Stomach (tissue), 4 donors: ENCODE measurements around the gene IPPK.

Source experiments
- EP300 ChIP-seq: sonication (generic); formaldehyde crosslinking; IDR thresholded peaks from one replicate; pipeline ENCODE4 v1.6.1; 2017; ENCODE audit warnings: antibody characterized with exemption
- POLR2A ChIP-seq, 4 donors: fragments of 450-650 bp; IDR thresholded peaks; one replicate each; pipeline ENCODE4 v1.6.1; 2016; ENCODE audit warnings: antibody characterized with exemption in 4 of 4, control low read depth in 2 of 4, mild to moderate bottlenecking in 1 of 4, moderate library complexity in 1 of 4
- POLR2AphosphoS5 ChIP-seq, 3 donors: sonication (generic); formaldehyde crosslinking; IDR thresholded peaks; one replicate each; pipeline ENCODE4 v1.6.1; 2016; ENCODE audit warnings: antibody characterized with exemption in 3 of 3
- TF ChIP-seq, protein P1 (sequence below), 7 experiments: fragments of 450-650 bp in 4 of 7; fragments of 200-600 bp in 3 of 7; sonication (generic) in 3 of 7; IDR thresholded peaks; one replicate each; pipeline ENCODE4 v1.5.1; 2016 to 2019; ENCODE audit warnings: antibody characterized with exemption in 7 of 7, control low read depth in 2 of 7, mild to moderate bottlenecking in 1 of 7

DNA sequence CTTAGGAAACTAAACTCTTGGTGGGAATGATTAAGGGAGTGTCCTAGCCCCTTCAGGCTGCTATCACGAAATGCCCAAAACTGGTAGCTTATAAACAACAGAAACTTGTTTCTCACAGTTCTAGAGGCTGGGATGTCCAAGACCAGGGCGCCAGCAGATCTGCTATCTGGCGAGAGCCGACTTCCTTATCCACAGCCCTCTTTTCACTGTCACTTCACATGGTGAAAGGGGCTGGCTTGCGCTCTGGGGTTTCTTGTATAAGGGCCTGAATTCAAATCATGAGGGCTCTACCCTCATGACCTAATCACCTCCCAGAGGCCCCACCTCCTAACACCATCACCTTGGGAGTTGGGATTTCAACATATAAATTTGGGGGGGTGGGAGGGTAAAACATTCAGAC lies 49.1 kb downstream of the IPPK start:
- TF ChIP-seq, protein P1, sequence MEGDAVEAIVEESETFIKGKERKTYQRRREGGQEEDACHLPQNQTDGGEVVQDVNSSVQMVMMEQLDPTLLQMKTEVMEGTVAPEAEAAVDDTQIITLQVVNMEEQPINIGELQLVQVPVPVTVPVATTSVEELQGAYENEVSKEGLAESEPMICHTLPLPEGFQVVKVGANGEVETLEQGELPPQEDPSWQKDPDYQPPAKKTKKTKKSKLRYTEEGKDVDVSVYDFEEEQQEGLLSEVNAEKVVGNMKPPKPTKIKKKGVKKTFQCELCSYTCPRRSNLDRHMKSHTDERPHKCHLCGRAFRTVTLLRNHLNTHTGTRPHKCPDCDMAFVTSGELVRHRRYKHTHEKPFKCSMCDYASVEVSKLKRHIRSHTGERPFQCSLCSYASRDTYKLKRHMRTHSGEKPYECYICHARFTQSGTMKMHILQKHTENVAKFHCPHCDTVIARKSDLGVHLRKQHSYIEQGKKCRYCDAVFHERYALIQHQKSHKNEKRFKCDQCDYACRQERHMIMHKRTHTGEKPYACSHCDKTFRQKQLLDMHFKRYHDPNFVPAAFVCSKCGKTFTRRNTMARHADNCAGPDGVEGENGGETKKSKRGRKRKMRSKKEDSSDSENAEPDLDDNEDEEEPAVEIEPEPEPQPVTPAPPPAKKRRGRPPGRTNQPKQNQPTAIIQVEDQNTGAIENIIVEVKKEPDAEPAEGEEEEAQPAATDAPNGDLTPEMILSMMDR (IDR thresholded peaks at IDR 0.05) = no peak
- TF ChIP-seq POLR2A (IDR thresholded peaks at IDR 0.05) = no peak
- TF ChIP-seq POLR2AphosphoS5 (IDR thresholded peaks at IDR 0.05) = no peak
- TF ChIP-seq EP300 = no peak
